DMS 273 (cell line): ENCODE results near the gene LTC4S.
"Not testable (repeated sequence)": the region's sequence is repeated elsewhere in the genome, so short reads cannot be mapped to it uniquely, and the experiment has no call there.

Source experiments
- DNase-seq: peaks from one replicate; lab custom pipeline; 2025; ENCODE audit not compliant: unreplicated experiment; lab: John Stamatoyannopoulos, UW

Gene LTC4S

DNA sequence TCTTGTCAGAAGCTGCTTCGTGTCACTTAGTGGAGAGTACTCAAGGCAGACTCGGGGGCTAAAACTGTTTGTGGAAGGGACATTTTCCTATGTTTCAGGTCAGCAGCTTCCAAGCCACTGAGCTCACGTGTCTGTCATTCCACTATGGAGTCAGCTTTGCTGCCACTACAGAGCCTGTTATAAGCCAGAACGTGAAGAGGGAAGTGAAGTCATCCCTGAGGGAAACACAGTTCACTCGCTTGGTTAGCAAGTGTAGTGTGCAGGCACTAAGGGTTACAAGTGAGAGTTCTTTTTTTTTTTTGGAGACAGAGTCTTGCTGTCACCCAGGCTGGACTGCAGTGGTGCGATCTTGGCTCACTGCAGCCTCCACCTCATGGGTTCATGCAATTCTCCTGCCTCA, 24.5 kb upstream of the LTC4S start:
- no peak for DNase-seq

- DNase-seq: no peak
Observed at GRCh38 chr5:179769796-179770195, 24.0 kb upstream of the LTC4S start.

- DNase-seq: no peak
Observed at GRCh38 chr5:179771311-179771895, 22.4 kb upstream of the LTC4S start.

GRCh38 chr5:179772351-179772750, 21.4 kb upstream of the LTC4S start:
- no peak for DNase-seq

DNA sequence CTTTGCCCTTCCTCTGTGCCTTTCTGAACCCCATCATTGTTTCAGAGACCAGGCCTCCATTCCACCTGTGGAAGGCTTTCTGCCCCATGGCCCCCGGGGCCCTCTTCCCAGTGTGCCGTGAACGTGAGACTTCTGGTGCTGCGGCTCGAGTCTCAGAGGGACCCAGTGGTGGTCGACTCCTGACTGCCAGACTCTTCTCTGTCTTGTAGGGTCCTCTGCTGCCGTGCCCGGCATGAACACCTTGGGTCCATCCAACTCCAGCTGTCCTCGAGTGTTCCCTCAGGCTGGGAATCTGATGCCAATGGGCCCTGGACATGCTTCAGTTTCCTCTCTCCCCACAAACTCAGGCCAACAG, 20.1 kb upstream of the LTC4S start:
- DNase-seq: no peak

DNA sequence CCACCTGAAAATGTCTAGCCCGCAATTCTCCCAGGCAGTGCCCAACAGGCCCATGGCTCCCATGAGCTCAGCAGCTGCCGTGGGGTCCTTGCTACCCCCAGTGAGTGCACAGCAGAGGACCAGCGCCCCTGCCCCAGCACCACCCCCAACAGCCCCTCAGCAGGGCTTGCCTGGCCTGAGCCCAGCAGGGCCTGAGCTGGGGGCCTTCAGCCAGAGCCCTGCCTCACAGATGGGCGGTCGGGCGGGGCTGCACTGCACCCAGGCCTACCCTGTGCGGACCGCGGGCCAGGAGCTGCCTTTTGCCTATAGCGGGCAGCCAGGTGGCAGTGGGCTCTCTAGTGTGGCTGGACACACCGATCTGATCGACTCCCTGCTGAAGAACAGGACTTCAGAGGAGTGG, 19.3 kb upstream of the LTC4S start:
- no peak for DNase-seq

DNA sequence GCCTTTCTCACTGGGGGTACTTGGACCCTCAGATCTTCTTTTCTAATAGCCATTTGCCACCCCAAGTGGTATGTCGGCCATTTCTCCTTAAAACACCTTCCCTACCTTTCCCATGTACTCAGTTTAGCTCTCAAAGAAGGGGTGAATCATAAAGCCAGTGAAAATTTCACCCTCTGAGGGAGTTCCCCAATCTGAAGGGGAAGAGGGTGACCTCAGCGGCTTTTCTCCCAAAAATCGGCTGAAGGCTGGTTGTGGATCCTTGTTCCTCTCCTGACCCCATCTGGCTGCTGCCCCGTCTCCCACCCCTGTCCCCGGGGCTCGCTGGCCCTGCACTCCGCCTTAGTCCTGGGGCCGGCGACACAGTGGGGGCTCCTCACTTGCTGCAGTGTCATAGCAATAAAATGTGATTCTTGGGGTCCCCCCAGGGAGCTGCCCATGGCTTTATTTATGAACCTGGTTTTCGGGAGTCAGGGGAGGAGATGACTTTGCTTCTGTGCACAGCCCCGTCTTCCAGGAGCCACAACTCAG, 17.3 kb upstream of the LTC4S start:
- no peak for DNase-seq

- no peak for DNase-seq
Observed at GRCh38 chr5:179777456-179777855, 16.3 kb upstream of the LTC4S start.

GRCh38 chr5:179777909-179778308, 15.9 kb upstream of the LTC4S start:
- no peak for DNase-seq

- DNase-seq: no peak
Observed at GRCh38 chr5:179778591-179778990, 15.2 kb upstream of the LTC4S start.

- DNase-seq: no peak
Observed at GRCh38 chr5:179779826-179780225, 14.0 kb upstream of the LTC4S start.

- peak; percentile 30 for DNase-seq
Observed at GRCh38 chr5:179780362-179780761, 13.4 kb upstream of the LTC4S start.

DNA sequence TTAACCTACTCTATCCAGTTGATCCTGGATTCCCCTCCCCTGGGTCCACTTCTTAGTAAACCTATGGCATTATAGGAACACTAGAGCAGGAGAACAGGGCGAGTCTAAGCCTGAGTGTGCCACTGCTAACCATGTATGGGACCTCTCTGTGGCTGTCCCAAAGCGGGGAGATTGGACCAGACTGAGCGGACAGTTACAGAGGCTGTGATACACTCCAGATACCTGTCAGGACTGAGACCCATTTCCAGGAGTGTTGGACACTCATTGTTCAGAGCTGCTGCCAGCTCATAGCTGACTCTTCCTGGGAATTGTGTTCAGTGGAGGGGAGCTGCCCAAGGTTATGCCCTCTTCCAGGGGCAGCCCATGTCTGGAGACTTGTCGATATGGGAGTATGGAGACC, 11.9 kb upstream of the LTC4S start:
- no peak for DNase-seq

GRCh38 chr5:179783128-179783527, 10.7 kb upstream of the LTC4S start:
- DNase-seq: no peak

DNA sequence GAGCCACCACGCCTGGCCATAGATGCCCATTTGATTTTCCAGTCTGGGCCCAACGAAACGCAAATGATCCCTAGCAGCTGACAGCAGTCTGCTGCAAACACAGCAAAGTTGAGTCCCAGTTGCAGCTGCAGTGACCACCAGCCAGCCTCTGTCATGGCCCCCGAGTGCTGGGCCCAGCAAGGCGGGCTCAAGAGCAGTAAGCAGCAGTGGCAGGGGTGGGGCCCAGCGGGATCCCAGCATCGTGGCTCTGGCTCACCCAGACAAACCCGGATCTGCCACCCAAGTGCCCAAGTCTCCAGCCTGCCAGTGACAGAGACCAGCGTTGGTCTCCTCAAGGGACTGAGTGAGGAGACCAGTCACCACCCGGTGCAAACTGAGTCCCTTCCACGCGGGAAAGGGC, 6.9 kb upstream of the LTC4S start:
- DNase-seq: no peak

DNA sequence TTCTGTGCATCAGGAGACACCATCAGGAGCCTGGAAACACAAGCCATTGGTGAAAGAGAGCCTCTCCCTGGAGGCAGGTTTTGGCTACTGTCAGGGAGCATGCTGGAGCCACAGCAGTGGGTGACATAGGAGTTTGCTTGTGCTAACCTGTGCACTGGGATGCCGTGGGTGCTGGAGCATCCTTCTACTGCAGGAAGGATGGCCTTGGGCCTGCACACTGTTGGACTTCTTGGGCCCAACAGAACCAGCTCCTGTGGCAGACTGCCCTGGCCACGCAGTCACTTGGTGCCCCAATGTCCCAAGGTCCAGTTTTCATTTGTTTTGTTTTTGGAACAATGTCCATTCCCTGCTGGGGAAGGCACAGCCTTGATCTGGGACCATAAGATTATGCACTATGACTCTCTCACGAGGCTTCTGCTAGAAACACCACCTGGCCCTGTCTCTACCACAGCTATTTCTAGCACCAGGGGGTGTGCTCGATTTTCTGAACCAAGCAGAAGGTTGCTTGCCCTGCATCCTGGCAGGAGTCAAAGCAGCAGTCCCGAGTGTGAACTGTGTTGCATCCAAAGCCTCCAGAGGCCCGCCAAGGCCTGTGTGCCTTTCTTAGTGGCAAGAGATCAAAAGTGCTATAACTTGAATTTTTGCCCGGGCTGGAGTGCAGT, 5.5 kb upstream of the LTC4S start:
- peak; percentile 53 for DNase-seq

- DNase-seq: not testable (repeated sequence)
Observed at GRCh38 chr5:179789278-179789677, 4.5 kb upstream of the LTC4S start.

DNA sequence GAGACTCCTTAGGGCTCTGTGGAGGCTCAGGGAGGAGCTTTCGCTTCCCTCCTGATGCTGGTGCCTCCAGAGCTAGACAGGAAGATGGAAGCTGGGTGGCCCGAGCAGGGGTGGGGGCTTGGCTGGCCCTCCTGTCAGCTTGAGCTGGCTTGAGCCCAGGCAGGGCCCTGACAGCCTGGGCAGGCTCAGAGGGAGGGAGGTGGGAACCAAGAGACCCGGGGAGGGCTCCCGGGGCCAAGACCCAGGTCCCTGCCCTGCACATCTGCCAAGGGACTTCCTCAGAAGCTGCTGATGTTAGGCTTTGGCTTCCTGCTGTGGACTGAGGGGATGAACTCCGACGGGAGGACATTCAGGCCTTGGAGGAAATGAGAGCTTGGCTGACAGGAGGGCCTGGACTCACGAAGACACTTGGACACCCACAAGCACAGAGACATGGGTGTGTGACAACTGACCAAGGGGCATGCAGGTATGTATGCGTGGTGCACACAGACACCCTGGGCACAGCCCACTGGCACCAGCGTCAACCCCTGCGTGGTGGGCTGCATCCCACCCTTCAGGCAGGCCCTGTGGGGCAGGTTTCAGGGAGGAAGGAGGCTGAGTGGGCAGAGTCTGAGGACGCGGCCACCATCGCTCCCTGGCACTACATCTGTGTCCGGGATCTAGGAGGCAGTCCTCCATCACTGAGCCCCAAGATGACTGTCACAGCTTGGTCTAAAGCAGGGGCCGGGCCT, 1.7 kb upstream of the LTC4S start:
- no peak for DNase-seq

DNA sequence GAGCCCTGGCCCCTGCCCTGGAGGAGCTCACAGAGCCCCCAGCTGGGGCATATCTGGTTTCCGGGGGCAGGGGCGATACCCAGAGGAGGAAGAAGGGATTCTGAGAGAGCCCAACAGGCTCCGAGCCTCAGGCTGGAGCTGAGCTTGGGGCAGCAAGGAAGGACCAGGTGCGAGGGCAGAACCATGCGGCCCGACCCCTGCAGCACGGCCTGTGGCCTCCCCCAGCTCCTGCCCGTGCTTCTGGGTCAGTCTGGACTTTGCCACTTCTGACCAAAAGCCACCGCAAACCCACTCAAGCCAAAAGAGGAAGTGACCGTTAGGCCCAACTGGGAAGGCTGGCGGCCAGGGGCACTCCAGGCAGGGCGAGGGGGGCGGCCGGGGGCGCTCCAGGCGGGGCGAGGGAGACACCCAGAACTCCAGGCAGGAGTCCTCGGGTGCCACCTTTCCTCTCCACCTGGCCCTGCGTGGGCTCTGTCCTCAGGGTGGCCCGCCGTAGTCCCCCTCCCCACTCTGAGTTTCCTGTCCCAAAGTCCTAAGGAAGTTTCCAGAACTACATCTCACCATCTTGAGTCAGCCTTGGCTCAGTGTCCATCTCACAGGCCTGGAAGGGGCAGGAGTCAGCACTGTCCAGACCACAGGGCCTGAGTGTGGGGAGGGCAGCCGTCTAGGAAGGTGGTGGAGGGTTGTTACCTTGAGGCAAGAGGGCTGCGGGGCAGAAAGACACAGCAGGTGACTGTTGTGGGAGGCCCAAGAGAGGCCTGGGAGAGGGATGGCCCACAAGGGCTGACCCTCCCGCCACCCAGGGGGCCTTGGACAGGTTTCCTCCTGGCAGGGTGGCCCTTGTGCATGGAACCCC, 946 bp upstream of the LTC4S start:
- no peak for DNase-seq

DNA sequence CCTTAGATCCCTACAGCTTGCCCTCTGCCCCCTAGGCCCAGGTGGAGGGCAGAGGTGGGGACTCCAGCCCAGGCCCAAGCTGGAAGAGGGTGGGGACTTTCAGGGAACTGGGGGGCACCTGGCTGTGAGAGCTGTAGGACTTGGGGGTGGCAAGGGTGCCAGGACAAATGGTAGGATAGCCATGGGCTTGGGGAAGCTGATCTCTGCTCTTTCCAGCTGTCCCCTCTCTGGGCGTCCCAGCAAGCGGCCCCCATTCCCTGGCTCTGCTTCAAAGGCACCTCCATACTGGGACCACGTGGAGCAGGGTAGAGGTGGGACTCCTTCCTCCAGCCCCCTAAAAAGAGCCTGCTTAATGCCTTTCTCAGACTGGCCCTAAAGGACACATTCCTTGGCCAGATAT, 385 bp downstream of the LTC4S start:
- DNase-seq: no peak

- no peak for DNase-seq
Observed at GRCh38 chr5:179794575-179794974, 789 bp downstream of the LTC4S start.
